ENCODE data around the gene COL24A1. TPM values are rescaled to one million over a fixed set of nuclear protein-coding genes. Genes with fewer than 3 reads are reported as not detected.
A peak's percentile ranks its signal among the peaks of the same experiment; 100 is the strongest.

COL24A1 gene
- total and polyA plus RNA-seq, 2 experiments from 2014 or later = 0.22 to 0.23 TPM

DNA sequence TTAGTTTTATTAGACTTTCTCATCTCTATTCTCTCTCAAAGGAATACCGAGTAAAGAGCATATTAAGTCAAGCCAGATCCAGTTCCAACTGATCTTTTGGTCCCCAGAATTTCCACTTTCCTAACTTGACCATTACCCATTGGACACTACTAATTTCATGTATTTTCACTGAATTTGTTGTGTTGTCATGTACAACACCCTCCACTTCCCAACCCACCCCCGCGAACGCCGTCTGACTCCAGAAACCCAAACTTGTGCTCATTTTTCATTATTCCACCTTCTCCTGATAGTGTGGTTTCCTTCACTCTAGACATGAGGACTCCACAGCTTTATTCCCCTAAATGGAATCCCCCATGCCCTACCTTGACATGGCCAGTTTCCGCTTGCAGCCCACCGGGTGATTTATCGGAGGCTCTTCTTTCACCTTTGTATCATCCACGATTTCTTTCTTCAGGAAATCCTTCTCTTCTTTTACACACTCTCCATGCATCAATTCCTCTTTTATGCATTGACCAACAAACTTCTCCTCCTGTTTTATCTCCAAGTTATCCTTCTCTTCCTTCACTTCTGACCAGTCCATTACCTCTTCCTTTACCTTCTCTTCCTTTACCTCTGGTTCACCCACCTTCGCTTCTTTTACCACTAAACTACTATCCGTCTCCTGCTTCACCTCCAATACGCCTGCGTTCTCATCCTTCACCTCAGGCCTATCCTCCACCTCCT lies 449.1 kb downstream of the COL24A1 start:
- Histone ChIP-seq H3K4me2 (ENCODE audit: unreplicated experiment) (peak overlapping the region; percentile 88), H3K4me3 (peak overlapping the region; percentile 87), H3K9me3 (ENCODE audit: low read depth) (no peaks in the 10 kb centered on the region), H3K4me1 (ENCODE audit: insufficient read depth) (peaks cover 18% of the 10 kb centered on the region), H3K36me3 (ENCODE audit: low read depth) (peaks cover 17% of the 10 kb centered on the region), H3K27ac (peak overlapping the region; percentile 66), H2AFZ (peak overlapping the region; percentile 98), H3K79me2 (ENCODE audit: insufficient read depth) (peaks cover 58% of the 10 kb centered on the region), H3K9me2 (ENCODE audit: insufficient read depth) (no peaks in the 10 kb centered on the region), H3K27me3 (replicated peaks; ENCODE audit: insufficient read depth) (no peaks in the 10 kb centered on the region), H4K20me1 (ENCODE audit: insufficient read depth) (no peaks in the 10 kb centered on the region), H3F3A (ENCODE audit: insufficient read depth) (peaks cover 8% of the 10 kb centered on the region), H3K9ac (peak overlapping the region; percentile 82)
- in situ Hi-C loops (cut with MboI) = loop anchor here (10.0 to 25.0 kb wide), 2 partner anchors 180 to 403 kb away; no protein-coding TSS in a partner anchor
- 7 to 10% methylated on average over 13 of the region's 13 CpGs for WGBS, 2 experiments (ENCODE audit: low coverage in 1 of 2, low lambda C conversion rate in 2 of 2, missing lambda C conversion rate in 2 of 2)
- peak; percentile 43 for DNase-seq
- TF ChIP-seq EZH2phosphoT487 (IDR thresholded peaks at IDR 0.05; ENCODE audit: insufficient read depth, low read depth) (no peak), EZH2 (IDR thresholded peaks at IDR 0.05; ENCODE audit: insufficient read depth, poor library complexity, severe bottlenecking) (no peak)

- H3K9me3 ChIP-seq (ENCODE audit: low read depth) = no peaks in the 10 kb centered on the region
- H3F3A ChIP-seq (ENCODE audit: insufficient read depth) = peaks cover 11% of the 10 kb centered on the region
- no peak for DNase-seq
- 99% methylated on average over 3 of the region's 3 CpGs for WGBS, 2 experiments (ENCODE audit: low coverage in 1 of 2, low lambda C conversion rate in 2 of 2, missing lambda C conversion rate in 2 of 2)
- H2AFZ ChIP-seq = no peak overlapping the region
- peak overlapping the region; percentile 88 for H3K4me2 ChIP-seq (ENCODE audit: unreplicated experiment)
- H3K36me3 ChIP-seq (ENCODE audit: low read depth) = peaks cover 29% of the 10 kb centered on the region
- in situ Hi-C loops (cut with MboI) = loop anchor here (10.0 to 25.0 kb wide), 2 partner anchors 181 to 401 kb away; no protein-coding TSS in a partner anchor
- no peak for TF ChIP-seq EZH2 (IDR thresholded peaks at IDR 0.05; ENCODE audit: insufficient read depth, poor library complexity, severe bottlenecking)
- TF ChIP-seq EZH2phosphoT487 (IDR thresholded peaks at IDR 0.05; ENCODE audit: insufficient read depth, low read depth) = no peak
- H3K4me3 ChIP-seq = peak overlapping the region; percentile 87; the same call in 1 of the 2 replicates
- H3K9me2 ChIP-seq (ENCODE audit: insufficient read depth) = no peaks in the 10 kb centered on the region
- H3K27ac ChIP-seq = no peak overlapping the region
- H3K27me3 ChIP-seq (replicated peaks; ENCODE audit: insufficient read depth) = no peaks in the 10 kb centered on the region
- H3K4me1 ChIP-seq (ENCODE audit: insufficient read depth) = peaks cover 18% of the 10 kb centered on the region
- H4K20me1 ChIP-seq (ENCODE audit: insufficient read depth) = no peaks in the 10 kb centered on the region
- peaks cover 73% of the 10 kb centered on the region for H3K79me2 ChIP-seq (ENCODE audit: insufficient read depth)
- peak overlapping the region; percentile 82; the same call in 1 of the 2 replicates for H3K9ac ChIP-seq
Observed at GRCh38 chr1:85705940-85706339, 450.6 kb downstream of the COL24A1 start.

GRCh38 chr1:85700422-85700821 lies 456.1 kb downstream of the COL24A1 start:
- no peaks in the 10 kb centered on the region for H4K20me1 ChIP-seq (ENCODE audit: insufficient read depth)
- no peak overlapping the region for H3K4me3 ChIP-seq
- H3K4me2 ChIP-seq (ENCODE audit: unreplicated experiment) = no peak overlapping the region
- H2AFZ ChIP-seq = no peak overlapping the region
- no peak overlapping the region for H3K9ac ChIP-seq
- DNase-seq = no peak
- no peaks in the 10 kb centered on the region for H3K9me2 ChIP-seq (ENCODE audit: insufficient read depth)
- H3K36me3 ChIP-seq (ENCODE audit: low read depth) = peaks cover 33% of the 10 kb centered on the region
- H3K27me3 ChIP-seq (replicated peaks; ENCODE audit: insufficient read depth) = no peaks in the 10 kb centered on the region
- in situ Hi-C loops (cut with MboI) = loop anchor here (10.0 to 25.0 kb wide), 2 partner anchors 187 to 396 kb away; no protein-coding TSS in a partner anchor
- 0 out of 2 replicates have a peak, but pooled peaks cover 5% of the 10 kb centered on the region for H3K4me1 ChIP-seq (ENCODE audit: insufficient read depth)
- H3K27ac ChIP-seq = no peak overlapping the region
- no peaks in the 10 kb centered on the region for H3K9me3 ChIP-seq (ENCODE audit: low read depth)
- TF ChIP-seq EZH2 (IDR thresholded peaks at IDR 0.05; ENCODE audit: insufficient read depth, poor library complexity, severe bottlenecking) (no peak), EZH2phosphoT487 (IDR thresholded peaks at IDR 0.05; ENCODE audit: insufficient read depth, low read depth) (no peak)
- H3F3A ChIP-seq (ENCODE audit: insufficient read depth) = 0 out of 2 replicates have a peak, but pooled peaks cover 4% of the 10 kb centered on the region
- H3K79me2 ChIP-seq (ENCODE audit: insufficient read depth) = peaks cover 99% of the 10 kb centered on the region
- WGBS, 2 experiments (ENCODE audit: low coverage in 1 of 2, low lambda C conversion rate in 2 of 2, missing lambda C conversion rate in 2 of 2) = 58 to 70% methylated on average over 4 of the region's 4 CpGs

DNA sequence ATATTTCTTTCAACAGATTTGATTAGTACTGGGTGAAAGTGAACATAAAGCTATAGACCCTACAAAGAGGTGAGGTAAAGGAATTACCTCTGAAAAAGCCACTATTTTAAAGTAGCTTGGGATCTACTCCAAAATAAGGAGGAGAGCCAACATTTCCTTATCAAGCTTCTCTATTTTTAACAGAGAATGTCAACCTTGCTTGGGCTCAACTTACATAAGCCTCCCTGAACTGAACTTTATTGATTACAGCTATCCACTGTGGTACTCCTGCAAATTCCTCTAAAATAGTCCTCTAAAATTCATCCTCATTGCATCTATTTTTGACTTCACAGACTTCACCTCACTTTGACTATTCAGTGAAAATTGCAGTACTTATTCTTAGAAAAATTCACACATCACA lies 458.7 kb downstream of the COL24A1 start:
- Histone ChIP-seq H3K27me3 (replicated peaks; ENCODE audit: insufficient read depth) (no peaks in the 10 kb centered on the region), H3K9ac (no peak overlapping the region), H2AFZ (no peak overlapping the region), H3K9me2 (ENCODE audit: insufficient read depth) (no peaks in the 10 kb centered on the region), H3K9me3 (ENCODE audit: low read depth) (no peaks in the 10 kb centered on the region), H3K4me3 (no peak overlapping the region), H3K27ac (no peak overlapping the region), H4K20me1 (ENCODE audit: insufficient read depth) (no peaks in the 10 kb centered on the region), H3K79me2 (ENCODE audit: insufficient read depth) (peaks cover 94% of the 10 kb centered on the region), H3K36me3 (ENCODE audit: low read depth) (peaks cover 22% of the 10 kb centered on the region), H3K4me2 (ENCODE audit: unreplicated experiment) (no peak overlapping the region), H3F3A (ENCODE audit: insufficient read depth) (peaks cover 18% of the 10 kb centered on the region), H3K4me1 (ENCODE audit: insufficient read depth) (peaks cover 8% of the 10 kb centered on the region)
- no peak for TF ChIP-seq EZH2phosphoT487 (IDR thresholded peaks at IDR 0.05; ENCODE audit: insufficient read depth, low read depth)
- TF ChIP-seq EZH2 (IDR thresholded peaks at IDR 0.05; ENCODE audit: insufficient read depth, poor library complexity, severe bottlenecking) = no peak
- DNase-seq = no peak
- in situ Hi-C loops (cut with MboI) = no loop called here
